ENCODE measurements around the gene C19orf25.

Gene C19orf25

GRCh38 chr19:1437609-1438008 is 41.4 kb downstream of the C19orf25 start:
- H3K4me3 ChIP-seq (ENCODE audit: low read depth, low read length) = no peak overlapping the region
- DNase-seq (ENCODE audit: low read depth) = no peak
- TF ChIP-seq MAX (IDR thresholded peaks at IDR 0.05; ENCODE audit: low read depth, low read length) (no peak), POLR2A (IDR thresholded peaks at IDR 0.05; ENCODE audit: extremely low read depth, insufficient read length) (no peak), CTCF (IDR thresholded peaks at IDR 0.05; ENCODE audit: low read depth, low read length) (no peak)

- no peak overlapping the region for H3K4me3 ChIP-seq (ENCODE audit: low read depth, low read length)
- TF ChIP-seq POLR2A (IDR thresholded peaks at IDR 0.05; ENCODE audit: extremely low read depth, insufficient read length) (no peak), MAX (IDR thresholded peaks at IDR 0.05; ENCODE audit: low read depth, low read length) (no peak), CTCF (IDR thresholded peaks at IDR 0.05; ENCODE audit: low read depth, low read length) (no peak), MYC (IDR thresholded peaks at IDR 0.05; ENCODE audit: low read depth, low read length) (no peak)
- DNase-seq (ENCODE audit: low read depth) = no peak
Observed at GRCh38 chr19:1435378-1435989, 43.5 kb downstream of the C19orf25 start.

GRCh38 chr19:1434577-1435060 is 44.4 kb downstream of the C19orf25 start:
- TF ChIP-seq CTCF (IDR thresholded peaks at IDR 0.05; ENCODE audit: low read depth, low read length) = no peak
- no peak for TF ChIP-seq MYC (IDR thresholded peaks at IDR 0.05; ENCODE audit: low read depth, low read length)
- TF ChIP-seq MAX (IDR thresholded peaks at IDR 0.05; ENCODE audit: low read depth, low read length) = no peak
- no peak for TF ChIP-seq POLR2A (IDR thresholded peaks at IDR 0.05; ENCODE audit: extremely low read depth, insufficient read length)
- DNase-seq (ENCODE audit: low read depth) = no peak
- no peak overlapping the region for H3K4me3 ChIP-seq (ENCODE audit: low read depth, low read length)

- TF ChIP-seq MAX (IDR thresholded peaks at IDR 0.05; ENCODE audit: low read depth, low read length) = no peak
- no peak for TF ChIP-seq MYC (IDR thresholded peaks at IDR 0.05; ENCODE audit: low read depth, low read length)
- no peak for TF ChIP-seq POLR2A (IDR thresholded peaks at IDR 0.05; ENCODE audit: extremely low read depth, insufficient read length)
- TF ChIP-seq CTCF (IDR thresholded peaks at IDR 0.05; ENCODE audit: low read depth, low read length) = no peak
- no peak overlapping the region for H3K4me3 ChIP-seq (ENCODE audit: low read depth, low read length)
Observed at GRCh38 chr19:1434040-1434366, 45.0 kb downstream of the C19orf25 start.

GRCh38 chr19:1433119-1434039 is 45.6 kb downstream of the C19orf25 start:
- TF ChIP-seq MAX (IDR thresholded peaks at IDR 0.05; ENCODE audit: low read depth, low read length) (no peak), POLR2A (IDR thresholded peaks at IDR 0.05; ENCODE audit: extremely low read depth, insufficient read length) (no peak), CTCF (IDR thresholded peaks at IDR 0.05; ENCODE audit: low read depth, low read length) (no peak), MYC (IDR thresholded peaks at IDR 0.05; ENCODE audit: low read depth, low read length) (no peak)
- no peak for DNase-seq (ENCODE audit: low read depth)
- H3K4me3 ChIP-seq (ENCODE audit: low read depth, low read length) = no peak overlapping the region

More at GRCh38 chr19:1434040-1434366, 45.0 kb downstream of the C19orf25 start:
- DNase-seq (ENCODE audit: low read depth) = no peak

Measured in NB4 (cell line).